H1 (cell line): ENCODE results near the gene SMG7.

Experiments used
- CTCF ChIP-seq, 3 experiments: IDR thresholded peaks; 1 replicate in 2 of 3; 2 replicates in 1 of 3; pipeline versions ENCODE4 v1.5.1 to v1.6.1; 2011; ENCODE audit warnings: low read length in 3 of 3, mild to moderate bottlenecking in 3 of 3, inconsistent platforms in 2 of 3, low read depth in 1 of 3, moderate library complexity in 1 of 3; ENCODE audit not compliant: insufficient read depth in 1 of 3; ENCODE audit errors: control extremely low read depth in 1 of 3
- POLR2A ChIP-seq, 2 experiments: IDR thresholded peaks; 1 replicate in 1 of 2; 2 replicates in 1 of 2; pipeline ENCODE4 v1.6.1; 2011; ENCODE audit warnings: low read depth in 2 of 2, low read length in 2 of 2, mild to moderate bottlenecking in 2 of 2; ENCODE audit errors: control extremely low read depth in 1 of 2
- POLR2AphosphoS5 ChIP-seq: IDR thresholded peaks from 2 replicates; pipeline ENCODE4 v1.6.1; 2011; ENCODE audit warnings: low read depth, low read length

- TF ChIP-seq POLR2A (IDR thresholded peaks at IDR 0.05; ENCODE audit: control extremely low read depth in 1 of 2, low read depth in 2 of 2, low read length in 2 of 2) (no peak), POLR2AphosphoS5 (no peak), CTCF (IDR thresholded peaks at IDR 0.05; ENCODE audit: control extremely low read depth in 1 of 3, insufficient read depth in 1 of 3, low read depth in 1 of 3, low read length in 3 of 3) (no peak)
Observed at GRCh38 chr1:183569801-183570200, 97.5 kb downstream of the SMG7 start.
